COLO668 (cell line): ENCODE results near the gene FAM20C.

Experiments
- DNase-seq: peaks from one replicate; lab custom pipeline; 2025; ENCODE audit not compliant: unreplicated experiment; lab: John Stamatoyannopoulos, UW

Gene FAM20C

DNA sequence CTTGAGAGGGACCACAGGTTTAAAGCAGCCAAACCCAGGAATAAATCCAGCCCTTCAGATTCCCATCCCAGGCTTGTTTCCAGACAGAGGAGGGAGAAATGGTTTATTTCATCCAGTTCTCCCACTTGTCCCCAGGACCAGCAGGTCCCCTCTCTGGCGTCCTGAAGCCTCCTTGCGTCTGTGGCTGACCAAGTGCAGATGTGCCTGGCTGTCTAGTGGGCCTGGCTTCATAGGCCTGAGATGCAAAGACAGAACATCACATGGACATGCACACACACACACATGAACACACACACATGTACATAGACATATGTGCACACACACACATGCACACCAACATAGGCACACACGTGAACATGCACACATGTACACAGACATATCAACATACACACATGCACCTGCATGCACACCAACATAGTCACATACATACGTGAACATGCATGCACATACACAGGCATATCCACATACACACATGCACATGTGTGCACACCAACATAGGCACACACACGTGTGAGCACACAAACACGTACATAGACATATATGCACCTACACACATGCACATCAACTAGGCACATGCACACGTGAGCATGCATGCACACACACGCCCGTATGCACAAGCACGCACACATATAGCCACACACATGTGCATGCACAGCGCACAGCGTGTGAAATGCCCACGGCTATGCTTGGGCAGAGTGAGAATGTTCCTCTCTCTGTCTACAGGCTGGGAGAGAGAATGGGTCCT lies 108.3 kb downstream of the FAM20C start:
- no peak for DNase-seq

DNA sequence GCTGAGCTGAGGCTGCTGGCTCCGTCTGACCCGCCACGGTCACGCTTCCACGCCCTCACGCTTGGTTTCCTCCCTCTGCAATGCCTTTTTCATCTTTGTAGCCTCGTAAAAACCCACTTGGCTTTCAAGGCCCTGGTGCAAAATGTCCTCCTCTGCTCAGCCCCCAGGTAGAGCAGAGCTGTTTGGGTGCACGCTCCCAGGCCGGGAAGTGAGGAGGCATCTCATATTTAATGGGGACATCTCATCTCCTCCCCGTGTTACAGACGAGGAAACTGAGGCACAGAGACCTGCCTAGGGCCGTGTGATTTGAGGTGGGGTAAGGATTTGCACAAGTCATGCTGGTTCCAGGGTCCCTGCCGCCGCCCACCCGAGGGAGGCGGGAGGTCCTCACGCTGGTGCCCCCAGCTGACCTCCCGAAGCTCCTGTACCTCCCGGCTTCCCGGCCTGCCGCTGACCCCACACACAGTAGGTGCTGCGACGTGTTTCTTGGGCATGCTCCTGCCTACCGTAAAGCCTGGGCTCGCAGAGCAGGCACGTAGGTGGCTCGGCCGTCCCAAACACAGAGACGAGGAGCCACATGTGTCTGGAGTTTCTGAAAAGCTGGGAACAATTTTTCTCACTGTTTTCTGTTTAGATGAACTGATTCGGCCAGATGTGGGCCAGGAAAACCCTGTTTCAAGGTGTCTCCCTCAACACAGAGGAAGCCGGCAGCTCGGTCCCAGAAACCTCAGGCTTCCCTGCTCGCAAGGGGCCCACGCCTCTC lies 109.1 kb downstream of the FAM20C start:
- DNase-seq = no peak

DNA sequence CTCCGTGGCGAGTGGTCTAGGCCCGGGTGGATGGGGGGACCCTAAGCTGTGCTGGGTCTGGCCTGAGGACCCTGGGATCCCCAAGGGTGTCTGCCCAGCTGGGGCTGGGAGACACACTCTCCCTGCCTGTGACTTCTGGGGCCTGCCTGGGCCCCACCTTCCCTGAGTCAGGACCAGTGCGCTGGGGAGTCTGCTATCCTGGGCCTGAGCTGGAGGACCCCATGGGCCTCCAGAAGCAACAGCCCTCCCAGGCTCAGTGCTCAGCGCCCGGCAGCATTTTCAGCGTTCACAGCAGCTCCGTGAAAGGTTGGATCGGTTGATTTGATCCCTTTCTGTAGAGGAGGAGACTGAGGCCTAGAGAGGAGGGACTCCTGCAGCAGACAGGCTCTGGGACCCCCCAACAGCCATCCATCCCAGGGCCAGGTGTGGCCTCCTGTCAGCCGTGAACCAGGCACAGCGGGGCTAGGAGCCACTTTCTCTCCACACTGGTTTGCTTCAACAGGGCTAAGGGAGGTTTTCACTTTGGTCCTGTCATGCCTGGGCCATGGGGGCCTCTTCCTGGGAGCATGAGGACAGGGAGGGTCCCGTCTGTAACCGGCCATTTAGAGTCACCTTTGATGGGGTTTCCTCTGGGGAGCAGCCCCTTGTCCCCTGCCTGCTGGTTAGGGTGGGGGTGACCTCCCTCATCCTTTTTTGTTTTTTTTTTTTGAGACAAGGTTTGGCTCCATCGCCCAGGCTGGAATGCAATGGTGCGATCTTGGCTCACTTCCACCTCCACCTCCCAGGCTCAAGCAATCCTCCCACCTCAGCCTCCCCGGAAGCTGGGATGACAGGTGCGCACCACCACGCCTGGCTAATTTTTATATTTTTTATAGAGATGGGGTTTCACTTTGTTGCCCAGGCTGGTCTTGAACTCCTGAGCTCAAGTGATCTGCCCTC lies 110.0 kb downstream of the FAM20C start:
- DNase-seq = no peak

DNA sequence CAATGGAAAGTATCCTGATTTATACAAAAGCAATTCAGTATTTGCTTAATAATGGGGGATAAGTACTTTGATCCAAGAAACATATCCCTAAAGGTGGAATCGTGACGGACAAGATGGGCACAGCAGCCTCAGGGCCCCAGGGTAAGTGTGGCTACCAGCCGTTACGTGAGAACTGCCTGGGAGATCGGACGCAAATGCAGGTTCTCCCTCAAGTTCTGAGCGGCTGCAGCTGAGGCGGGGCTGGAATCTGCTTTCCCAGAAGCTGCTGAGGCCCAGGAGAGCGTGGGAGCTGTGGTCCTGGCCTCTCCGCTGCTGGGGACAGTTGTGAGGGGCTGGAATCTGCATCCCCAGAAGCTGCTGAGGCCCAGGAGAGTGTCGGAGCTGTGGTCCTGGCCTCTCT lies 111.1 kb downstream of the FAM20C start:
- DNase-seq = no peak

- no peak for DNase-seq
Observed at GRCh38 chr7:303884-304573, 111.7 kb downstream of the FAM20C start.

GRCh38 chr7:304574-305409 lies 112.4 kb downstream of the FAM20C start:
- no peak for DNase-seq

DNA sequence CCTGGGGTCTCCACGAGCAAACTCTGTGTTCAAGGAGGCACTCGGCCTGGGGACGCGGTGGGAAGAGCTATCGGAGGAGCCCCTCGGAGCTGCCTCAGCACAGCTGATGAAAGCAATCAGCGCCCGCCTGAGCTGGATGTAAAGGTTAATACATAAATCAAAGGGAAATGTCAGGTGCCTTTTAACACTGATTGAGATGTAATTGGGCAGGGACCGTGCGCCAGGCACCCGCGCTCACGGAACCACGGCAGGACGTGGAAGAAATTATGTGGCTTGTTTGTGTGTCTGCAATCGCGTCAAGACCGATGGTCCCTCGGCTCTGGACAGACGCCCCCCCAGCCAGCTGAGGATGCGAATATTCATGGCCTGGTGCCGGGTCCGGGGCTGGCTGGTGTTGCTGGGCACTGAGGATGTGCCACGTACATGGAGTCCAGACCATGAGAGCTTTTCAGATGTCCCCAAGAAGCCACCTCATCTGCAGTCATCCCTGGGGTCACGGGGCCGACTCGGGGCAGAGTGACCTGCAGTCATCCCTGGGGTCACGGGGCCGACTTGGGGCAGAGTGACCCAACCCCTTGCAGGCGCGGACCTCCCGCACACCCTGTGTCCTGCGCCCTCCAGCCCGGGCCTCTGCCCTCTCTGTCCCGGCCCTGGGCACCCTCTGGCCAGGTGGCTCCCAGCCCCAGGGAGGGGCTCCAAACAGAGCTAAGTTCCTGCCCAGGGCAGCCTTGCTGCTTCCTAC lies 113.2 kb downstream of the FAM20C start:
- DNase-seq = no peak

DNA sequence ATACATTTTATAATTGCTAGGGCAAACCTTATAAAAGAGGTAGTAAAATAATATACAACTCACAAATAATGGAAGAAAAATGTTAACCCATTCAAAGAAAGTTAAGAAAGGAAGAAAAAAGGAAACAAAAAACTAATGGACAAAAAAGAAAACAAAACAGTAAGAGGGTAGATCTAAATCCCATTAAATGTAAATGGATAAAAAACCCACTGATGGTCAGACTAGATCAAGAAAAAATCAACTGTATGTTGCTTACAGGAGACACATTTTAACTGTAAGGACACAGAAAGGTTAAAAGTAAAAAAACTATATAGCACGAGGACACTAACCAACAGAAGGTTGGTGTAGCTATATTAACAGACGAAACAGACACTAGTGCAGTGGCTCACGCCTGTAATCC lies 115.6 kb downstream of the FAM20C start:
- DNase-seq = no peak

DNA sequence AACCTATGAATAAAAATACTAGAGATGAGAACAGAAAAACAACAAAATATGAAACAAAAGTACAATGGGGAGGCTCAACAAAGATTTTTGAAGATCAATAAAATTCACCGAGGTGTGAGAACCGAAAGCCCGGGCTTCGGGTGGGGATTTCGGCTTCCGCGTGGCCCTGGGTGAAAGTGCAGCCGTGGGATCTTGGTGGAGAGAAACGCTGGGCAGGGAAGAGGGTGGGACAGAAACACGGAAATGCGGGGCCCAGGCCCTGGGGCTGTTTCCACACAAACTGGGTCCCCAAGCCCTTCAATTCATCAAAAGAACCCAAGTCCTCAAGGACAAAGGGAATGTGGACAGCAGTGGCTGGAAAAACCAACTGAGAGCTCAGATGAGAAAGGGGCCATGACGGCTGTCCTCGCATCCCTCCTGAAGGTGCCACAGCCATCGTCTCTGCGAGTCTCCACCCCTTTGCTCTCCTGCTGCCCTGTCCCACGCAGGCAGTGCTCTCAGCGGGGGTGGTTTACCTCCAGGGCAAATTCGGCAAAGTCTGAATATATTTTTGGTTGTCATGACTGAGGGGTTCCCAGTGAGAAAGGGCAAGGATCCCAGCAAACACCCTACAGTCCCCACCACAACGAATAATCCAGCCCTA lies 117.3 kb downstream of the FAM20C start:
- no peak for DNase-seq
